WTC11 (cell line): Measurements from ENCODE around the gene GALNT2.

Source experiments
- CTCF ChIP-seq: fragments of 200-600 bp; IDR thresholded peaks from 2 replicates; pipeline ENCODE4 v1.8.0; 2022; ENCODE audit warnings: antibody characterized with exemption
- MAX ChIP-seq: sonication (generic); formaldehyde crosslinking; IDR thresholded peaks from 2 replicates; pipeline ENCODE4 v1.8.0; 2022; ENCODE audit warnings: mild to moderate bottlenecking, missing genetic modification reagents
- NR2C2 ChIP-seq: sonication (generic); formaldehyde crosslinking; IDR thresholded peaks from 2 replicates; pipeline ENCODE4 v1.8.0; 2022; ENCODE audit warnings: mild to moderate bottlenecking, missing genetic modification reagents
- SOX15 ChIP-seq: fragments of 250-450 bp; sonication (Bioruptor Pico); IDR thresholded peaks from 2 replicates; pipeline ENCODE4 v1.9.0; 2021; ENCODE audit warnings: mild to moderate bottlenecking
- TEAD4 ChIP-seq: sonication (generic); formaldehyde crosslinking; IDR thresholded peaks from 2 replicates; pipeline ENCODE4 v1.8.0; 2022; ENCODE audit warnings: mild to moderate bottlenecking, missing genetic modification reagents

GRCh38 chr1:230047114-230047865 lies 19.7 kb upstream of the GALNT2 start:
- TF ChIP-seq SOX15 (CRISPR knock-in tag) (no peak), CTCF (no peak), NR2C2 (CRISPR knock-in tag) (no peak), MAX (CRISPR knock-in tag) (no peak), TEAD4 (no peak)
